SK-MEL-5 (cell line): ENCODE results near the gene PRKX. TPM values are rescaled to one million over a fixed set of nuclear protein-coding genes. Genes with fewer than 3 reads are reported as not detected.
"Not testable (repeated sequence)": the region's sequence is repeated elsewhere in the genome, so short reads cannot be mapped to it uniquely, and the experiment has no call there.

ENCODE experiments used
- DNase-seq: peaks from one replicate; pipeline ENCODE4 v3.0.0-alpha.2; 2016; ENCODE audit warnings: low read depth, low spot score
- in situ Hi-C: cut with HindIII; loops from 2 replicates; pipeline ENCODE4 v1.10.0; 2016; ENCODE audit warnings: low sequenced_read_pairs, high pct_unique_total_duplicates, low pct_unique_long_range_greater_than_20kb
- total RNA-seq: library from RNA; depleted of rRNA; stranded (reverse); fragments of >200 nt; shearing (Covaris generic); gene quantifications from 2 replicates; pipeline ENCODE4 v1.2.3, GENCODE V29; 2014

The PRKX gene
- total RNA-seq, 1 experiment from 2014 or later, result 14.1 TPM

DNA sequence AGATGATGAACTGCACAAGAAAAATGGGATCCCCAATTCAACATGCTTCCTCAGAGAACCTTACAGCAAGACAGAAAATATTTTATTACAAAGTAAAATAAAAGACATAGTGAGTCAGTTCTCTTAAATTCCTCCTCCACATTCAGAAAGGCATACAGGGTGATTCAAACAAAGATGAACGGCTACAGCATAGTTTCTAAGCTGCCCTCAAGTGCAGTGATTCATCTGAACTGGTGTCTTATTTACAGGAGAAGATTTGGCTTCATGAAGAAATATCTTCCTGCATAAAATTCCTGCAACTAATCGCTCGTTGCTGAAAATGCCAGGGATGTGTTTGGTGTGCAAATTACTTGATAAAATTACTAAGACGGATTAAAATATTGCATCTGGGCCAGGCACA, 103.6 kb downstream of the PRKX start:
- in situ Hi-C loops, result no loop called here
- DNase-seq, result no peak

DNA sequence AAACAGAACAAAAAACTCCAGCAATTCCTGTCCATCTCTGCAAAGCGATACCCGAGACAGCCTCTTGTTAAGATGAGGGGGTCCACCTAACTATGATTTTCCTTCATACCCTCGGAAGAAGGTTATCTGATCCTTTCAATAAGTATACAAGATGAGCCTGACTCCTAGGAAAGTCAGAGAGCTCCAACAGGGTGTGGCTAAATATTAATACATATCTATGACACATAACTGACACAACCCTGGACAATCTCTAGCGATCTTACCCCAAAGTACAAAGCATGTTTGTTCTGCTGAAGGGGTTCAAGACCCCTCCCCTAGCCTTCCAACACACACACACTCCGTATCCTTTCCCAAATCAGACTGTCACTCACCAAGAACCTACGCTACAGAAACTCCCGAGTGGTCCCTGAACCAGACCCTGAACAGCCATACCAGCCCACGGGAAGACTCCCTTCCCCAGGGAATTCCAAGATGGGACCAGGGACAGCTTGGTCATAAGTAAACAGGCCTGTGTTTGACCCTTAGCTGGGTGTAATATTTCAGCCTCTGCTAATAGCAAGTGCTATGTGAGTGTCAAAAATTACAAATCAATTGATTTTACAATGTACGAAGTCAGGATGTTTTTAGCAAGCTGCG, 110.3 kb downstream of the PRKX start:
- in situ Hi-C loops, result no loop called here
- DNase-seq, result no peak

DNA sequence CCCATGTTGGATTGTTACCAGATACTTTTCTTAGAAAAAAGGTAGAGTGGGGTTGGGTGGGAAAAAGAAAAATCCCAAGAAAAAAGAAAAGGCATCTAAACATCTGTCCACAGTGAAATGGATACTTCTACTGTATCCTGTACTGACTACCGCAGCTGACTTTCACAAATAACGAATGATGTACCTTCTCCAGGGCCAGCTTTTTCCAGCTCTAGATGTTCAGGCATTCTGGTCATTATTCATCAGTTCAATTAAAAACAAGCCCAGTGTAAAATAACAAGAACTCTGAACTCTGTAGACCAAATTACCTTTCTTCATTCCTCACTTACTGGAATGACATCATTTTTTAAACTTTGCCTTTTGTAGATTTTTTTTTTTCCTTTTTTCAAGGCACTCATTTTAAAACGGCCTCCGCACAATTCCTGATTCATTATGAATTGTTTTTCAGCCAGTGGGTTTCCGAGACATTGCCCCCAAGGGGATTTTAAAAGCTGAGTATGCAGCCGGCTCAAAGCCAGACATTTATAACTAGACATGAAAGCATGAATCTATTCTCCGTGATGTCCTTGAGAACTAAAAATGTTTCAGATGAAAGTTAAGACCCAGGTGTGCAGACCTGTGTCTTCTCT, 113.5 kb downstream of the PRKX start:
- in situ Hi-C loops, result no loop called here
- peak; percentile 46 for DNase-seq

GRCh38 chrX:3598709-3599108, 114.7 kb downstream of the PRKX start:
- no peak for DNase-seq
- in situ Hi-C loops, result no loop called here

DNA sequence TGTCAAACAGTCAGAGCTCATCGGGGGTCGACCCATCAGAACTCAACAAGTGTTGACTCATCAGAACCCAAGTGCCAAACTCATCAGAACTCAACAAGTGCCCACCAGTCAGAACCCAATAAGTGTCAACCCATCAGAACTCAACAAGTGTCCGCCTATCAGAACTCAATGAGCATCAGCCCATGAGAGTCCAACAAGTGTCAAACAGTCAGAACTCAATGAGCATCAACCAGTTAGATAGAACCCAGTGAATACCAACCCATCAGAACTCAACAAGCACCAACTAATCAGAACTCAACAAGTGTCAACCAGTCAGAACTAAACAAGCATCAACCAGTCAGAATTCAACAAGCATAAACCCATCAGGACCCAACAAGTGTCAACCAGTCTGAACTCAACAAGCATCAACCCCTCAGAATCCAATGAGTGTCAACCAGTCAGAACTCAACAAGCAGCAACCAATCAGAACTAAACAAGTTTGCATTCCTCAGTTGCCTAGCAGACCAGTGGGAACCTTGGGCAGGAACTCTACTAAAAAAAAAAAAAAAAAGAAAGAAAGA, 115.3 kb downstream of the PRKX start:
- in situ Hi-C loops, result no loop called here
- DNase-seq, result no peak

DNA sequence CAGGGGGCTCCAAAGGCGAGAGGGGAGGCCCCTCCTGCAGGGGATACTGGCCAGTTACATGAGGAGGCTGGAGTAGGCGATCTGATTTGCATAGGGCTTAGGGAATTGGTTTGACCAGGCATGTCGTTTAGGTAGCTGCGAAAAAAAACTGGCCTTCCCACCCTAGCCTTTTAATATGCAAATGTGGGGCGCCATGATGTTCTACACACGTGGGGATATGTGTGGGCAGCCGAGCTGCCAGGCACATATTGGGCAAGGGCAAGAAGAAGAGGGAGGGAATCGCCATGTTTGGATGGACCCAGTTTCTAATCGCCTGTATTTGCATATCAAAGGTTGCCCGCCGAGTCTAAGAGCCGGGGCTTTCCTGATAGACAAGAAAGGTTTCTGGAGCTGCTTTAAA, 121.3 kb downstream of the PRKX start:
- in situ Hi-C loops, result no loop called here

DNA sequence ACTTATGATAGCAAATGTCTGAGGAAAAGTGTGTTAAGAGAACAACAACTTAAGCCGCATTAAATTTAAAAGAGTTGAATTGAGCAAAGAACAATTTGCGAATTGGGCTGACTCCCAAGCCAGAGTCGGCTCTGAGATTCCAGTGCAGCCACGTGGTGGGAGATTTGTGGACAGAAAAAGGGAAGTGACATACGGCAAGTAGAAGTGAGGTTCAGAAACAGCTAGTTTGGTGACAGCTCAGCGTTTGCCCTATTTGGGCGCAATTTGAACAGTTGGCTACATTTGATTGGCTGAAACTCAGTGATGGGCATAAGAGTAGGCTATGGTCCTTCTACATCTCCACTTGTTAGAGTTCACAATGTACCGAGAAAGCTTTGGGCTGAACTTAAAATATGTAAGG, 124.0 kb downstream of the PRKX start:
- in situ Hi-C loops, result no loop called here
- DNase-seq, result no peak

More for the DNA sequence above, 121.3 kb downstream of the PRKX start:
- no peak for DNase-seq

GRCh38 chrX:3585719-3586118, 127.7 kb downstream of the PRKX start:
- peak; percentile 8 for DNase-seq
- in situ Hi-C loops, result no loop called here

DNA sequence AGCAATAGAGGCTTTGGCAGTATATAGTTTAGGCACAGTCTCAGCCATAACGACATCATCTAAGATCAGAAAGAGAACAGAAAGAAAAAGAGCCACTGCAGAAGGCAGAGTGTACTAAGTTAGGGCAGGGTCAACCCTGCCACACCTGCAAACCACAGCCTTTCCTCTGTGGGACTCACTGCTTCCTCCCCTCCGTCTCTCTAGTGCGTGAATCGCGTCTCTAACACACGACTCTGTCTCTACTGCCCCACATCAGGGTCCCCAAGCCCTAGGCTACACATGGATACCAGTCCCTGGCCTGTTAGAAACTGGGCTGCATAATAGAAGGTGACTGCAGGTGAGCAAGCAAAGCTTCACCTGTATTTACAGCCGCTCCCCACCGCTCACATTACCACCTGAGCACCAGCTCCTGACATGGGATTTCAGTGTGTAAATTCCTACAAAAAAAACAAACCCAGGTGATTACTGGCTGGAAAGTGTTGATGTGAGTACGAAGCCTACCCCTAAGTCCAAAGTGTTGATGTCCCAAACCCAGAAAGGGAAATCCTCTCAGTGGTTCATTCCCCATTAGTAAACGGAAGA, 128.9 kb downstream of the PRKX start:
- in situ Hi-C loops, result no loop called here
- DNase-seq, result no peak

DNA sequence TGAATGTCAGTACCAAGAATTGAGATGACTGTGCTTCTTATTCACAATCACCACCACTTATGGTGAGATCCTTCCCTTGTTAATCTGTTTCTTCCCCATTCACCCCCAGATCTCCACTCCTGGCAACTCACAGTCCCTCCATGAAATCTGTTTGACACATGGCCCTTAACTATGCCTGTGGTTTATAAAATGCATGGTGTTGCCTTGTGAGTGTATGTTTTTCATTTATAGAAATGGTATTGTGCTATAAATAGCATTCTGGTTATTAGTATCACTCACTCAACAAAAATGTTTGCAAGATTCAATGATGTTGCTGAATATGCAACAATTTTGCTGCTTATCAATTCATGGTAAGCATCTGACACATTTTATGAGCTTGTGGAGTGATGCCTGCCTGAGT, 131.0 kb downstream of the PRKX start:
- DNase-seq, result no peak
- in situ Hi-C loops, result no loop called here

- no peak for DNase-seq
- in situ Hi-C loops, result no loop called here
Measured at GRCh38 chrX:3581609-3582108, 131.8 kb downstream of the PRKX start.

DNA sequence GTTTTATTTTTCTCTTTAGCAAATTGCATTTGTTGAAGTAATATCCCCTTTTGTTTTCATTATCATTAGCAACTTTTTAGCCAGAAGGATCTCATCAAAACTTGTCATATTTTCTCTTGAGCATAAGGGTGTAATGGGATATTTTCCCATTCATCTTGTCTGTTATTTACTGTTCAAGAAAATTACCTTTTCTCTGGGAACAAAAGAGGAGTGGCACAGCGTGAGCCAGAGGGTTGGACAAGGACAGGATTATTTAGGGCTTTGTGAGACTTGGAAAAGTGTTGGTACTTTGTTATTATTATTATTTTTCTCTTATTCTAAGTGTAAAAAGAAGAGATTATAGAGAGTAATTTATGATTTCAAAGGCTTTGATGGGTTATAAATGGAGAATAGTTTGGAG, 135.9 kb downstream of the PRKX start:
- in situ Hi-C loops, result no loop called here
- DNase-seq, result no peak

DNA sequence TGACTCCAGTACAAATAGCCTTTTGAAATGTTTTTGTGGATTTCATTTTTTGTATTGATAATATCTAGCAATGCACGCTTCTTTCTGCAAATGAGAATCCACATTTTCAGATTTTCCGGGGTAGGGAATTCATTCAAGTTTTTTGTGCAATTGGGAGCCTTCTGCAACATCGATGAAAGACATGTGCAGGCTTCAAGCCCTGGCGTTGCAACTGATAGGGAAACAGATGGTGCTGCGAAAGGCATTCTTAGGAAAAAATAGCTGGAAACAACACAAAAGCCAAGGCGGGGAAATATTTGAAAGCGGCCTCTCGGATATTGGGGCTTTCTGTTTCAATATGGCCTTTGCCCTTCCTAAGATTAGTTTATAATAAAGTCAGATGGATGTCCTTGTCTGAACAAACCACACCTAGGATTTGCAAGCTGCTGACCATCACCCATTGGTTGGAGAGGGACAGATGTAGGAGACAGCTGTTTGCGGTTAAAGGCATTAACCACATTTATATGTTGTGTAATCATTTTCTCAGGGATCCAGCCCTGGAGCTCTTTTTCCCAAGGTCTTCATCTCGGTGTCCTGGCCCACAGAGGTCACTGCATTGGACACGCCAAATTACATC, 136.5 kb downstream of the PRKX start:
- in situ Hi-C loops, result no loop called here
- DNase-seq, result no peak

- no peak for DNase-seq
- in situ Hi-C loops, result no loop called here
Measured at GRCh38 chrX:3567686-3568085, 145.8 kb downstream of the PRKX start.

GRCh38 chrX:3563451-3563850, 150.0 kb downstream of the PRKX start:
- DNase-seq, result no peak
- in situ Hi-C loops, result no loop called here

DNA sequence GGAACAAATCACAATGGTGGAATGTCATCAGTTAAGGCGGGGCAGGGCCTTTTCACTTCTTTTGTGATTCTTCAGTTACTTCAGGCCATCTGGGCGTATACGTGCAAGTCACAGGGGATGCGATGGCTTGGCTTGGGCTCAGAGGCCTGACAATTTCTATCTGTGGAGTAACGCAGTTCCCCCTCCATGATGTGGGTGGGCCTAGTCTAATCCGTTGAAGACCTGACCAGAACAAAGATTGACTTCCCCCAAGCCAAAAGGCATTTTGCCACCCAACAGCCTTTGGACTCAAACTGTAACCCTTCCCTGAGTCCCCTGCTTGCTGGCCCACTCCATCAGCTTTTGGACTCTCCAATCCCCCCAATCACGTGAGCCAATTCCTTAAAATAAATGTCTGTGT, 153.4 kb downstream of the PRKX start:
- in situ Hi-C loops, DNase-seq: not testable (repeated sequence)
